Smooth muscle cell (in vitro differentiated cells): ENCODE measurements around the gene RABGEF1. TPM values are rescaled to one million over a fixed set of nuclear protein-coding genes. Genes with fewer than 3 reads are reported as not detected.
"Not testable (repeated sequence)": the region's sequence is repeated elsewhere in the genome, so short reads cannot be mapped to it uniquely, and the experiment has no call there.

Experiments used
- DNase-seq: peaks from one replicate; lab custom pipeline; 2025; ENCODE audit not compliant: unreplicated experiment; lab: John Stamatoyannopoulos, UW
- H2AFZ ChIP-seq: fragments of 200-600 bp; sonication (generic); 2 replicates; pipeline ENCODE4 v1.6.0; 2016; ENCODE audit warnings: antibody characterized with exemption, low read depth, mild to moderate bottlenecking
- H3F3A ChIP-seq: fragments of 200-600 bp; sonication (generic); 2 replicates; pipeline ENCODE4 v1.6.0; 2017; ENCODE audit warnings: antibody characterized with exemption, low read depth
- H3K27ac ChIP-seq: fragments of 200-600 bp; sonication (generic); 2 replicates; pipeline ENCODE4 v1.5.1; 2016; ENCODE audit warnings: low read depth, mild to moderate bottlenecking
- H3K27me3 ChIP-seq: fragments of 200-600 bp; sonication (generic); 2 replicates; pipeline ENCODE4 v1.6.1; 2016; ENCODE audit warnings: low read depth, mild to moderate bottlenecking
- H3K36me3 ChIP-seq: fragments of 200-600 bp; sonication (generic); 2 replicates; pipeline ENCODE4 v1.5.1; 2016; ENCODE audit warnings: low read depth
- H3K4me1 ChIP-seq: fragments of 200-600 bp; sonication (generic); 2 replicates; pipeline ENCODE4 v1.5.1; 2016; ENCODE audit warnings: low read depth
- H3K4me2 ChIP-seq: fragments of 200-600 bp; sonication (generic); 2 replicates; pipeline ENCODE4 v1.6.0; 2016; ENCODE audit warnings: mild to moderate bottlenecking
- H3K4me3 ChIP-seq: fragments of 200-600 bp; sonication (generic); 2 replicates; pipeline ENCODE4 v1.5.1; 2016; ENCODE audit warnings: mild to moderate bottlenecking
- H3K79me2 ChIP-seq: fragments of 200-600 bp; sonication (generic); 2 replicates; pipeline ENCODE4 v1.6.0; 2016; ENCODE audit warnings: low read depth, mild to moderate bottlenecking
- H3K9ac ChIP-seq: fragments of 200-600 bp; sonication (generic); 2 replicates; pipeline ENCODE4 v1.6.0; 2016; ENCODE audit warnings: low read depth
- H3K9me3 ChIP-seq: fragments of 200-600 bp; sonication (generic); replicated peaks from 2 replicates; pipeline ENCODE4 v1.5.1; 2016; ENCODE audit warnings: low read depth
- H4K20me1 ChIP-seq: fragments of 200-600 bp; sonication (generic); 2 replicates; pipeline ENCODE4 v1.6.0; 2016; ENCODE audit warnings: low read depth
- CTCF ChIP-seq: fragments of 200-600 bp; sonication (generic); IDR thresholded peaks from 2 replicates; pipeline ENCODE4 v1.5.1; 2017; ENCODE audit warnings: borderline replicate concordance, mild to moderate bottlenecking, antibody characterized with exemption; ENCODE audit not compliant: insufficient read depth, poor library complexity, severe bottlenecking
- WGBS: methylation state at CpG from one replicate; pipeline ENCODE4 v1.1.7; 2016; ENCODE audit warnings: low lambda C conversion rate; 5-methylcytosine and 5-hydroxymethylcytosine counted together
- polyA plus RNA-seq: library from polyadenylated mRNA; unstranded; fragments of >200 nt; fragmentation: Nextera tagmentation; extraction: Ambion mirVana; gene quantifications from 2 replicates; pipeline ENCODE4 v1.2.1, GENCODE V29; 2016
- total RNA-seq: library from RNA; depleted of rRNA; stranded (reverse); fragments of >200 nt; gene quantifications from 2 replicates; pipeline ENCODE4 v1.2.3, GENCODE V29; 2014

Gene RABGEF1
- total and polyA plus RNA-seq, 2 experiments from 2014 or later: 18.8 to 34.9 TPM

- H3K4me1 ChIP-seq: peaks cover 9% of the 10 kb centered on the region
- H3K27ac ChIP-seq: no peak overlapping the region
- peaks cover 23% of the 10 kb centered on the region for H3K36me3 ChIP-seq
- DNase-seq: no peak
- 94% methylated on average over 7 of the region's 7 CpGs for WGBS
- no peak overlapping the region for H2AFZ ChIP-seq
- H3K79me2 ChIP-seq: peaks cover 31% of the 10 kb centered on the region
- no peaks in the 10 kb centered on the region for H3F3A ChIP-seq
- H3K4me2 ChIP-seq: no peak overlapping the region
- no peak overlapping the region for H3K9ac ChIP-seq
- no peak overlapping the region for H3K4me3 ChIP-seq
- H3K27me3 ChIP-seq: no peaks in the 10 kb centered on the region
- H3K9me3 ChIP-seq: no peaks in the 10 kb centered on the region
- no peak for TF ChIP-seq CTCF
- H4K20me1 ChIP-seq: peaks cover 74% of the 10 kb centered on the region
Measured at GRCh38 chr7:66781408-66782090, 41.0 kb downstream of the RABGEF1 start.

- H3K36me3 ChIP-seq: peaks cover 27% of the 10 kb centered on the region
- DNase-seq, H3K27ac ChIP-seq, H2AFZ ChIP-seq, H3K9ac ChIP-seq, H3K9me3 ChIP-seq, H3K4me3 ChIP-seq, H3K4me2 ChIP-seq, H3K4me1 ChIP-seq, H3K27me3 ChIP-seq, H3F3A ChIP-seq: not testable (repeated sequence)
- 74% methylated on average over 3 of the region's 3 CpGs for WGBS
- H4K20me1 ChIP-seq: peaks cover 68% of the 10 kb centered on the region
- H3K79me2 ChIP-seq: peaks cover 25% of the 10 kb centered on the region
Measured at GRCh38 chr7:66782875-66783274, 42.3 kb downstream of the RABGEF1 start.

- not testable (repeated sequence) for H3K4me3 ChIP-seq, DNase-seq, H2AFZ ChIP-seq, H3K9ac ChIP-seq, H3F3A ChIP-seq, H3K4me1 ChIP-seq, H3K9me3 ChIP-seq, H3K4me2 ChIP-seq, H3K27me3 ChIP-seq, H3K27ac ChIP-seq
- peaks cover 63% of the 10 kb centered on the region for H4K20me1 ChIP-seq
- WGBS: 100% methylated on average over 1 of the region's 1 CpG
- peaks cover 27% of the 10 kb centered on the region for H3K36me3 ChIP-seq
- H3K79me2 ChIP-seq: peaks cover 25% of the 10 kb centered on the region
Measured at GRCh38 chr7:66783887-66784595, 43.5 kb downstream of the RABGEF1 start.

GRCh38 chr7:66790196-66790595 is 49.7 kb downstream of the RABGEF1 start:
- Histone ChIP-seq H3K4me3 (no peak overlapping the region), H3K36me3 (peaks cover 10% of the 10 kb centered on the region), H3K9me3 (no peaks in the 10 kb centered on the region), H2AFZ (no peak overlapping the region), H3K27me3 (no peaks in the 10 kb centered on the region), H3K27ac (no peak overlapping the region), H3K79me2 (no peaks in the 10 kb centered on the region), H4K20me1 (peaks cover 30% of the 10 kb centered on the region), H3F3A (no peaks in the 10 kb centered on the region), H3K4me2 (no peak overlapping the region), H3K9ac (no peak overlapping the region), H3K4me1 (no peaks in the 10 kb centered on the region)
- TF ChIP-seq CTCF: no peak
- 95% methylated on average over 6 of the region's 6 CpGs for WGBS
- DNase-seq: no peak
